ENCODE results near the gene TMEM131. TPM values are rescaled to one million over a fixed set of nuclear protein-coding genes. Genes with fewer than 3 reads are reported as not detected.

The TMEM131 gene
- total RNA-seq, 4 donors from 2014 or later, result 39.0 to 58.5 (median 41.3) TPM

DNA sequence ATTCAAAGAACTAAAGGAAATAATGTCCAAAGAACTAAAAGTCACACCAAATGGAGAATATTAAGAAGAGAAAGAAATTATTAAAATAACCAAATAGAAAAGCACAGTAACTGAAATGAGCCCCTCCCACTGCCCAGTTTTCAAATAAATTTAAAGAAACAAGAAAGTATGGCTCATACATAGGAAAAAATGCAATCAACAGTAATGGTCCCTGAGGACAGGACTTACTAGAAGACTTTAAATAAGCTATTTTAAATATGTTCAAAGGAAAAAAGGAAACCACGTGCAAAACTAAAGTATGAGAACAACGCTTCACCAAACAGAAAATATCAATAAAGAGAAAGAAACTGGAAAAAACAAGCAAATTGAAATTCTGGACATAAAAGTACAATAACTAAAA, 58.9 kb downstream of the TMEM131 start:
- peaks cover 0 to 46% (median 23%) of the 10 kb centered on the region in 4 donors for H3K4me1 ChIP-seq
- 49 to 51% methylated on average over 2 of the region's 2 CpGs for WGBS, 2 donors
- no peak for DNase-seq (ENCODE audit: low spot score in 2 of 2)

DNA sequence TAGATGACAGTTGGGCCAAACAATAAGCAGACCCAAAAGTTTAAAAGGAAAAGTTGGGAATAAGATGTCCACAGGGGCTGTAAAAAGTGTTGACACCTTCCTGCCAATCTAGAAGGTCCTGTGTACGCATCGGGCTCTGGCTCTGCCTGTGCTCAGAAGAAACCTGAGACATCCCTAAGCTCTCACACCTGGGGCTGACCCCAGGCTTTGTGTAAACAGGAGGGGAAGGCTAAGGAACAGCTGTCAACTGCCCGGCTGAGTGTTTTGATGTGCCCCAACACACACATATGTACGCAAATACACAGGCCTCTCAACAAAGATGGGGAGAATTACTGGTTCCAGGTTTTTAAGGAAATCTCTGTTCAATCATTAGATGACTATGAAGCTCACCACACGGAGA, 59.5 kb downstream of the TMEM131 start:
- Histone ChIP-seq H3K27ac (no peak overlapping the region), H3K4me3 (no peak overlapping the region), H3K36me3 (no peaks in the 10 kb centered on the region), H3K9me3 (no peaks in the 10 kb centered on the region), H3K4me1 (peaks cover 0 to 52% (median 25%) of the 10 kb centered on the region in 4 donors), H3K27me3 (no peaks in the 10 kb centered on the region)
- no peak for DNase-seq (ENCODE audit: low spot score in 2 of 2)
- TF ChIP-seq, protein P1, sequence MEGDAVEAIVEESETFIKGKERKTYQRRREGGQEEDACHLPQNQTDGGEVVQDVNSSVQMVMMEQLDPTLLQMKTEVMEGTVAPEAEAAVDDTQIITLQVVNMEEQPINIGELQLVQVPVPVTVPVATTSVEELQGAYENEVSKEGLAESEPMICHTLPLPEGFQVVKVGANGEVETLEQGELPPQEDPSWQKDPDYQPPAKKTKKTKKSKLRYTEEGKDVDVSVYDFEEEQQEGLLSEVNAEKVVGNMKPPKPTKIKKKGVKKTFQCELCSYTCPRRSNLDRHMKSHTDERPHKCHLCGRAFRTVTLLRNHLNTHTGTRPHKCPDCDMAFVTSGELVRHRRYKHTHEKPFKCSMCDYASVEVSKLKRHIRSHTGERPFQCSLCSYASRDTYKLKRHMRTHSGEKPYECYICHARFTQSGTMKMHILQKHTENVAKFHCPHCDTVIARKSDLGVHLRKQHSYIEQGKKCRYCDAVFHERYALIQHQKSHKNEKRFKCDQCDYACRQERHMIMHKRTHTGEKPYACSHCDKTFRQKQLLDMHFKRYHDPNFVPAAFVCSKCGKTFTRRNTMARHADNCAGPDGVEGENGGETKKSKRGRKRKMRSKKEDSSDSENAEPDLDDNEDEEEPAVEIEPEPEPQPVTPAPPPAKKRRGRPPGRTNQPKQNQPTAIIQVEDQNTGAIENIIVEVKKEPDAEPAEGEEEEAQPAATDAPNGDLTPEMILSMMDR (IDR thresholded peaks at IDR 0.05), result no peak
- TF ChIP-seq POLR2A (IDR thresholded peaks at IDR 0.05), result no peak
- no peak for TF ChIP-seq EP300 (IDR thresholded peaks at IDR 0.05)
- 40 to 58% methylated on average over 5 of the region's 5 CpGs for WGBS, 2 donors

More for the DNA sequence above, 58.9 kb downstream of the TMEM131 start:
- no peaks in the 10 kb centered on the region for H3K27me3 ChIP-seq
- H3K27ac ChIP-seq, result no peak overlapping the region
- H3K4me3 ChIP-seq, result no peak overlapping the region
- TF ChIP-seq POLR2A (IDR thresholded peaks at IDR 0.05) (no peak), EP300 (IDR thresholded peaks at IDR 0.05) (no peak)
- TF ChIP-seq, protein P1 (IDR thresholded peaks at IDR 0.05), result no peak
- no peaks in the 10 kb centered on the region for H3K36me3 ChIP-seq
- peaks cover 0 to 6% (median 2%) of the 10 kb centered on the region in 4 donors for H3K9me3 ChIP-seq

DNA sequence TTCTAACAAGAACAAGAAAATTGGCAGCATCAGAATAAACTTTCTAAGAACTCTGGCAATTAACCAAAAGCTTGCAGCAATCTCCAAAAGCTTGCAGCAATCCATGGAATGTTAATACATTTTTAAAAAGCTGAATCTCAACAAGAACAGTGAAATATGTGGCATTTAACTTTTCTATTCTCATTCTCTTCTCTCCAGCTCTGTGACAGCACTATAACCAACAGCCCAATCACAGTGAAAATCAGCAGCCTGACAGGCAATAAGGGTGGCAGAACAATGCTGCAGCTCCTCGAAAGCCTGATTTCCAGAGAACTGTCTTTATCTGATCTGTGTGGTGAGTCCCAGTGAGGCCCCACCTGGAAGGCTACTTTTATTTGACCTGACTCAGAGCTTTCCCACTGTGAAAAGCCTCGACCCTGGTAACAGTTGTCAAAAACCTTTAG, 60.0 kb downstream of the TMEM131 start:
- no peaks in the 10 kb centered on the region for H3K27me3 ChIP-seq
- no peak overlapping the region for H3K27ac ChIP-seq
- 8 to 15% methylated on average over 2 of the region's 2 CpGs for WGBS, 2 donors
- peaks cover 0 to 56% (median 28%) of the 10 kb centered on the region in 4 donors for H3K4me1 ChIP-seq
- no peaks in the 10 kb centered on the region for H3K36me3 ChIP-seq
- no peak overlapping the region for H3K4me3 ChIP-seq
- TF ChIP-seq EP300 (IDR thresholded peaks at IDR 0.05), result peak in 1 of 2 donors; percentile 43
- TF ChIP-seq, protein P1 (IDR thresholded peaks at IDR 0.05), result no peak
- DNase-seq (ENCODE audit: low spot score in 2 of 2), result no peak
- no peaks in the 10 kb centered on the region for H3K9me3 ChIP-seq

DNA sequence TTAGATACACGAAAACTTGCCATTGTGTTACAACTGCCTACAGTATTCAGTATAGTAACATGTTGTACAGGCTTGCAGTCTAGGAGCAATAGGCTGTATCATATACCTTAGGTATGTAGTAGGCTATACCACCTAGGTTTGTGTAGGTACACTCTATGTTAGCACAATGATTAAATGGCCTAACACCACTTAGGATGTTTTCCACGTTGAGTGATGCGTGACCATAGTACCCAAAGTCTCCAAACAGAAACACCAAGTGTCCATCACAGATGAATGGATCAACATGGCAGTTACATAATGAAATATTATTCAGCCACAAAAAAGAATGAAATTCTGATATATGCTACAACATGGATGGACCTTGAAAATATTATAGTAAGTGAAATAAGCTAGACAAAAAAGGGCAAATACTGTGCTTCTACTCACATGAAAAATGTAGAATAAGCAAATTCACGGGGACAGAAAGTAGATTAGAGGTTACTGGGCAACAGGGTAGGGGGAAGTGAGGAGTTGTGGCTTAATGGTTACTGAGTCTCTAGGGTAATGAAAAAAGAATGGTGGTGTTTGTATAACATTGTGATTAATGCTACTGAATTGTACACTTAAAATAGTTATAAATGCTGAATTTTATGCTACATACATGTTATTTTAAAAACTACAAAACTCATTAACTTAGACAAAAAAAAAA, 62.6 kb downstream of the TMEM131 start:
- no peak for DNase-seq (ENCODE audit: low spot score in 2 of 2)
- TF ChIP-seq EP300 (IDR thresholded peaks at IDR 0.05) (no peak), POLR2A (IDR thresholded peaks at IDR 0.05) (no peak)
- Histone ChIP-seq H3K4me3 (no peak overlapping the region), H3K36me3 (no peaks in the 10 kb centered on the region), H3K4me1 (peaks cover 0 to 69% (median 32%) of the 10 kb centered on the region in 4 donors), H3K9me3 (no peaks in the 10 kb centered on the region), H3K27ac (no peak overlapping the region), H3K27me3 (no peaks in the 10 kb centered on the region)
- 89% methylated on average over 4 of the region's 4 CpGs for WGBS, 2 donors

DNA sequence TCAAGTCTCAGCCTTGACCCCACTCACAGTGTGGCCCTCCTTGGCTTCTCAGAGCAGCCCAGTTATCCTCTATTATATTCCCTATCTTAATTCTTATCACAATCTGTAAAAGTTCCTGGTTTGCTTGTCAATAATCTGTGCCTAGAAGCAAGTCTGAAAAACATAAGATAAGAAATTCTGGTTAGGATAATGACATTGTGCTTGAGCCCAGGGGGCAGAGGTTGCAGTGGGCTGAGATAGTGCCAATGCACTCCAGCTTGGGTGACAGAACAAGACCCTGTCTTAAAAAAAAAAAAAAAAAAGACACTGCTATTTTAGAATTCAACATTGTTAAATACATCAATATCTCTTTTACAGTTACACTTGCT, 63.9 kb downstream of the TMEM131 start:
- no peak overlapping the region for H3K4me3 ChIP-seq
- no peak overlapping the region for H3K27ac ChIP-seq
- H3K4me1 ChIP-seq, result peaks cover 0 to 61% (median 30%) of the 10 kb centered on the region in 4 donors
- no peaks in the 10 kb centered on the region for H3K36me3 ChIP-seq
- no peaks in the 10 kb centered on the region for H3K27me3 ChIP-seq
- H3K9me3 ChIP-seq, result no peaks in the 10 kb centered on the region
- TF ChIP-seq POLR2A (IDR thresholded peaks at IDR 0.05) (no peak), EP300 (IDR thresholded peaks at IDR 0.05) (no peak)
- TF ChIP-seq, protein P1 (IDR thresholded peaks at IDR 0.05), result no peak
- no peak for DNase-seq (ENCODE audit: low spot score in 2 of 2)
